Lower lobe of right lung (tissue), 2 donors: ENCODE results near the gene KRT31. TPM values are rescaled to one million over a fixed set of nuclear protein-coding genes. Genes with fewer than 3 reads are reported as not detected.
"Not testable (repeated sequence)": the region's sequence is repeated elsewhere in the genome, so short reads cannot be mapped to it uniquely, and the experiment has no call there.

Experiments used
- ATAC-seq, 2 donors: fragments of 200-7000 bp; cut with Tn5 transposase; one replicate each; pipeline ENCODE4 v1.9.1; 2020 to 2022; ENCODE audit warnings: mild to moderate bottlenecking in 2 of 2, moderate library complexity in 2 of 2
- DNase-seq: peaks from one replicate; pipeline ENCODE4 v3.0.0-alpha.2; 2020
- H3K27ac ChIP-seq: fragments of 200-600 bp; one replicate; pipeline ENCODE4 v1.8.0; 2022
- H3K27me3 ChIP-seq: fragments of 200-600 bp; one replicate; pipeline ENCODE4 v1.8.0; 2022; ENCODE audit warnings: low read depth
- H3K36me3 ChIP-seq: fragments of 200-600 bp; one replicate; pipeline ENCODE4 v1.8.0; 2022; ENCODE audit warnings: mild to moderate bottlenecking
- H3K4me1 ChIP-seq: fragments of 200-600 bp; one replicate; pipeline ENCODE4 v1.8.0; 2022
- H3K4me3 ChIP-seq: fragments of 200-600 bp; one replicate; pipeline ENCODE4 v1.8.0; 2022; ENCODE audit warnings: mild to moderate bottlenecking
- H3K9me3 ChIP-seq: fragments of 200-600 bp; one replicate; pipeline ENCODE4 v1.8.0; 2022
- CTCF ChIP-seq: fragments of 200-600 bp; IDR thresholded peaks from one replicate; pipeline ENCODE4 v1.8.0; 2022; ENCODE audit warnings: antibody characterized with exemption, mild to moderate bottlenecking
- intact Hi-C: fragments of 100-400 bp; cut with DNase I; formaldehyde crosslinking; loops from one replicate; pipeline ENCODE4 v1.11.0; 2022
- total RNA-seq: library from RNA; stranded (reverse); fragmentation: NEBNext Ultra II Directional; extraction: Animal tissue kit (Norgen Biotek cat#: 25700); gene quantifications from one replicate; pipeline ENCODE4 v1.2.1, GENCODE V29; 2021
- donor health status: DM: no; HTN: yes; CAD: no; lungs with severe emphysema.

Gene KRT31
- total RNA-seq, 1 donor from 2014 or later: not detected

DNA sequence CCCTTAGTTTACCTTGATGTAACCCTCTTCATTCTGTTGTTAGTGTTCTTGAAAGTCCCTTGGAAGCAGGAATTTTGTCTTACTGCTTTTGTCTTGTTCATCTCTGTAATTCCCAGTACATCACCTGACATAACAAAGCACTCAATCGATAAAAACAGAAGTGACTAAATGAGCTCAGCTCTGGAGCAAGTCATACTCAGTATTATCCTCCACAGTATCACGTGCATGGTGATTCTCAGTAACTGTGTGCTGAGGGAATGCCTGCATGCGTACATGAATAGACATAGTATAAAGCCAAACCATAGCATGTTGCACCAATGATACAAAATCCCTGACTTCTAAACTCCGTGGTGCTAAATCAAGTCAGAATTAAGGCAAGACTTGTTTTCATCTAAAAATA lies 36.2 kb upstream of the KRT31 start:
- no peaks in the 10 kb centered on the region for H3K4me1 ChIP-seq
- no peak for ATAC-seq
- no peak overlapping the region for H3K27ac ChIP-seq
- DNase-seq: no peak
- no peaks in the 10 kb centered on the region for H3K9me3 ChIP-seq
- TF ChIP-seq CTCF: no peak
- intact Hi-C loops: no loop called here
- H3K4me3 ChIP-seq: no peak overlapping the region
- no peaks in the 10 kb centered on the region for H3K36me3 ChIP-seq
- H3K27me3 ChIP-seq: no peaks in the 10 kb centered on the region

GRCh38 chr17:41430376-41430775 lies 33.0 kb upstream of the KRT31 start:
- intact Hi-C loops, ATAC-seq, H3K4me1 ChIP-seq, DNase-seq, H3K36me3 ChIP-seq, H3K27ac ChIP-seq, H3K9me3 ChIP-seq, H3K27me3 ChIP-seq, H3K4me3 ChIP-seq: not testable (repeated sequence)

DNA sequence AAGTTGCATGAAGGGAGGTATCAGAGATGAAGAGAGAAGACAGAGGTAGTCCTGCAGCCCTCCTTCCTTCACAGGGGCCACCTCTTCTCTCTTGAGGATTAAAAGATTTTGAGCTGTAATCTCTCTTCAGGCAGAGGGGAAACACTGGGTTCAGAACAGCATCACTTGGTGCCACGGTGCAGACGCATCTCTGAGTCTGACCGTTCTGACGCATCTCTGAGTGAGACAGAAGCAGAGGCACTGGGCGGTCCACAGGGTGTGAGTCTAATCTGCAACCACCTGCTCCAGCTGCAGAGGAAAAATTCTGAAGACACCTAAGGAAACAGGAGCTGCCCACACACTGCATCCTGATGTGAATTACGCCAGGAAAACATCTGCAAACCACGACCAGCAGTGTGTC lies 32.3 kb upstream of the KRT31 start:
- Histone ChIP-seq H3K27me3 (no peaks in the 10 kb centered on the region), H3K9me3 (no peaks in the 10 kb centered on the region), H3K4me1 (no peaks in the 10 kb centered on the region), H3K27ac (no peak overlapping the region), H3K4me3 (no peak overlapping the region), H3K36me3 (no peaks in the 10 kb centered on the region)
- ATAC-seq (no peak), DNase-seq (no peak)
- TF ChIP-seq CTCF: no peak
- intact Hi-C loops: no loop called here

DNA sequence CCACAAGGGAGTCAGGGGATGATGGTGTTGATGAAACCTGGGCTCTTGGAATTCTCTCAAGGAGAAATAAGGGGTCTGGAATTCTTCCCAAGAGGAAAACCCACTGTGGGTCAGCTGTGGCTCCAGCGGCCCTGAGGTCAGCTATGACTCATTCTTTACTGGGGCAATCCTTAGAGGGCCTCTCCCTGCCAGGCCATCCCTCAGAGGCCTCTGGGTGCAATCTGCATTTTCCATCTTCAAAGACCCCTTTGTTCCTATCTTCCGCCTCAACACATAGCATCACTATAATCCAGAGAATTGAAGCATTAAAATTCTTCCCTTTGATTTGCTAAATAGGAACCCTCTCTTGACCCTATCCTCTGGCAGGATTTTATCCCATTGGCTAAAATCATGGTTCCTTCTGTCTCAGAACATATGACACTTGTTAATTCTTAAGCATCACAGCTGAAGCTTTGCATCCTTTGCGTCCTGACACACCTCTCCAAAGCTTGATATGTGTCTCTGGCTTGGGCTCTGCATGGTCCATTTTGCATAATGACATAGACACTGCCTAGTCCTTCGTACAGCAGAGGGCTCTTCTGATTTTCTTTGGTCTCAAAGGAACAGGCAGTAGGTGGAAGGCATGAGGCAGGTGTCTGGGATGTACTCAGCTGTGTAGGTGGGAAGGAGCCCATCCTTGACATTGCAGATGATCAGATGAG lies 31.3 kb upstream of the KRT31 start:
- ATAC-seq: no peak
- Histone ChIP-seq H3K4me3 (no peak overlapping the region), H3K9me3 (no peaks in the 10 kb centered on the region), H3K27me3 (no peaks in the 10 kb centered on the region), H3K36me3 (no peaks in the 10 kb centered on the region), H3K4me1 (no peaks in the 10 kb centered on the region), H3K27ac (no peak overlapping the region)
- intact Hi-C loops: no loop called here
- no peak for DNase-seq
- TF ChIP-seq CTCF: no peak

GRCh38 chr17:41424111-41424635 lies 26.8 kb upstream of the KRT31 start, which contains the start of gene KRT37:
Gene KRT37, minus strand, starts transcription at chr17:41424585. Its CDS starts 62 bp downstream, at chr17:41424523.
- no peak within 1 kb of the TSS for H3K4me3 ChIP-seq
- no peaks in the 10 kb centered on the region for H3K4me1 ChIP-seq
- H3K36me3 ChIP-seq: no peaks in the 10 kb centered on the region
- intact Hi-C loops: no loop called here
- no peak for TF ChIP-seq CTCF
- ATAC-seq (no peak), DNase-seq (no peak)
- no peaks in the 10 kb centered on the region for H3K9me3 ChIP-seq
- no peaks in the 10 kb centered on the region for H3K27me3 ChIP-seq
- no peak within 1 kb of the TSS for H3K27ac ChIP-seq

- H3K4me3 ChIP-seq, H3K36me3 ChIP-seq, H3K27ac ChIP-seq, intact Hi-C loops, H3K4me1 ChIP-seq, H3K9me3 ChIP-seq, DNase-seq, H3K27me3 ChIP-seq, ATAC-seq: not testable (repeated sequence)
These were observed 25.2 kb upstream of the KRT31 start for GRCh38 chr17:41422586-41422985.
